ENCODE measurements around the gene FIS1.
A peak's percentile ranks its signal among the peaks of the same experiment; 100 is the strongest.
"Not testable (repeated sequence)": the region's sequence is repeated elsewhere in the genome, so short reads cannot be mapped to it uniquely, and the experiment has no call there.

FIS1 gene

GRCh38 chr7:101212014-101212413 is 32.9 kb downstream of the FIS1 start:
- Mint-ChIP-seq H3K27ac (no peak overlapping the region), H3K27me3 (no peaks in the 10 kb centered on the region), H3K4me1 (peaks cover 9% of the 10 kb centered on the region), H3K4me3 (no peak overlapping the region), H3K9me3 (no peaks in the 10 kb centered on the region), H3K36me3 (peaks cover 13% of the 10 kb centered on the region)
- DNase-seq (ENCODE audit: low spot score in 2 of 2) (no peak), ATAC-seq (ENCODE audit: low read depth) (no peak)

GRCh38 chr7:101211501-101211900 is 33.4 kb downstream of the FIS1 start:
- DNase-seq (ENCODE audit: low spot score in 2 of 2) (no peak), ATAC-seq (ENCODE audit: low read depth) (no peak)
- Mint-ChIP-seq H3K27me3 (no peaks in the 10 kb centered on the region), H3K27ac (no peak overlapping the region), H3K9me3 (no peaks in the 10 kb centered on the region), H3K4me3 (no peak overlapping the region), H3K4me1 (peaks cover 6% of the 10 kb centered on the region), H3K36me3 (peaks cover 15% of the 10 kb centered on the region)

DNA sequence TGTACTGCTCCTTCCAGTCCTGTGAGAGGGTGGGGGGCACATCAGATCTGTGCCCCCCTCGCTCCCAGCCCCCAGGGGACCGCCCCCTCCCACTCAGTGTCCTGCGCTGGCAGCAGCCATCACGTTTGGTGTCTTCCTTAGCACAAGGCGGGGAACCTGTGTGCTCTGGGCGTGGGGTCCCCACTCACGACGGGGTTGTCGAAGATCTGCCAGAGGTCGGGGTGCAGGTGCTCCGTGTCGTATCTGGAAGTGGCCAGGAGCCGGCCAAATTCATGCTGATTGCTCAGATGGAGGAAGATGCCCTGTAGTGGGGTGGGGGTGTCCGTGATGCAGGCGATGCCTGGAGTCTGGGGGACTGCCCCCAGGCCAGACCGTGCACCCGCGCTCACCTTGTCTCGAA is 34.7 kb downstream of the FIS1 start:
- H3K4me1 Mint-ChIP-seq = peaks cover 3% of the 10 kb centered on the region
- no peak for DNase-seq (ENCODE audit: low spot score in 2 of 2)
- peaks cover 19% of the 10 kb centered on the region for H3K36me3 Mint-ChIP-seq
- no peak for ATAC-seq (ENCODE audit: low read depth)
- H3K9me3 Mint-ChIP-seq = no peaks in the 10 kb centered on the region
- no peaks in the 10 kb centered on the region for H3K27me3 Mint-ChIP-seq
- H3K27ac Mint-ChIP-seq = no peak overlapping the region
- no peak overlapping the region for H3K4me3 Mint-ChIP-seq

- peaks cover 15% of the 10 kb centered on the region for H3K36me3 Mint-ChIP-seq
- H3K4me3 Mint-ChIP-seq = no peak overlapping the region
- H3K4me1 Mint-ChIP-seq = peaks cover 4% of the 10 kb centered on the region
- no peak for DNase-seq (ENCODE audit: low spot score in 2 of 2)
- H3K9me3 Mint-ChIP-seq = no peaks in the 10 kb centered on the region
- no peaks in the 10 kb centered on the region for H3K27me3 Mint-ChIP-seq
- H3K27ac Mint-ChIP-seq = no peak overlapping the region
- no peak for ATAC-seq (ENCODE audit: low read depth)
Measured at GRCh38 chr7:101208794-101209193, 36.1 kb downstream of the FIS1 start.

DNA sequence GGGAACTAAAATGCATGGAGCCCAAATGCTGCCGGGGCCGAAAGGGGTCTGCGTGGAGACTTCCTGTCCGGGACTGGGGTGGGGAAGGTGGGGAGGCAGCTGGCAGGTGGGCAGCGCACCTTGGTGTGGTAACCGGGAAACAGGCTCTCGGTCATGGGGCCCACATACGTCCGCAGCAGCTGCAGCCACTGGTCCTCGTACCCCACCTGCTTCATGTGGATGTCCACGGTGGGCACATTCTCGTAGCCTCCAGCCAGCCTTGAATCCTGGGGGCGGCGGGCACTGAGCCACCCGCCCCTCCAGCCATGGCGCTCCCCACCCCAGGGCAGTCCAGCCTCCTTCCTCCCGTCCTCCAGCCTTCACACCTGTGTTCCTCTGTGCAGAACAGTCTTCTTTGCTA is 37.4 kb downstream of the FIS1 start:
- Mint-ChIP-seq H3K27me3 (no peaks in the 10 kb centered on the region), H3K4me1 (peaks cover 13% of the 10 kb centered on the region), H3K27ac (no peak overlapping the region), H3K9me3 (no peaks in the 10 kb centered on the region), H3K4me3 (no peak overlapping the region), H3K36me3 (peaks cover 15% of the 10 kb centered on the region)
- ATAC-seq (ENCODE audit: low read depth) (no peak), DNase-seq (ENCODE audit: low spot score in 2 of 2) (no peak)

DNA sequence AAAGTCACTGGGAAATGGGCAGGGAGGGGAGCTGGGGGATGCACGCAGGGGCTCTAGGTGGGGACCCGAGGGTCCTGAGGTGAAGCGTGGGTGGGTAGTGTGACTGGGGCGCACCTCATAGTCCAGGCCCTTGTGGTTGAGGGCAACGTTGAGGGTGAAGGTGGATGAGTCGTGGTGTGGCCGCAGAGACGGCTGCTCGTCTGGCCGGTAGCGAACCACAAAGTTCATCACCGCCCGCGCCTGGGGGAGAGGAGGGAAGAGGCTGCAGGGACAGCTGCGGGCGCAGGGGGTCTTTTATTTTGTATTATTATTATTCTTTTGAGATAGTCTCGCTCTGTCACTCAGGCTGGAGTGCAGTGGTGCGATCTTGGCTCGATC is 38.2 kb downstream of the FIS1 start:
- ATAC-seq (ENCODE audit: low read depth) (no peak), DNase-seq (ENCODE audit: low spot score in 2 of 2) (no peak)
- Mint-ChIP-seq H3K36me3 (peaks cover 15% of the 10 kb centered on the region), H3K4me3 (no peak overlapping the region), H3K4me1 (peaks cover 14% of the 10 kb centered on the region), H3K9me3 (no peaks in the 10 kb centered on the region), H3K27me3 (peaks cover under 1% of the 10 kb centered on the region), H3K27ac (no peak overlapping the region)

DNA sequence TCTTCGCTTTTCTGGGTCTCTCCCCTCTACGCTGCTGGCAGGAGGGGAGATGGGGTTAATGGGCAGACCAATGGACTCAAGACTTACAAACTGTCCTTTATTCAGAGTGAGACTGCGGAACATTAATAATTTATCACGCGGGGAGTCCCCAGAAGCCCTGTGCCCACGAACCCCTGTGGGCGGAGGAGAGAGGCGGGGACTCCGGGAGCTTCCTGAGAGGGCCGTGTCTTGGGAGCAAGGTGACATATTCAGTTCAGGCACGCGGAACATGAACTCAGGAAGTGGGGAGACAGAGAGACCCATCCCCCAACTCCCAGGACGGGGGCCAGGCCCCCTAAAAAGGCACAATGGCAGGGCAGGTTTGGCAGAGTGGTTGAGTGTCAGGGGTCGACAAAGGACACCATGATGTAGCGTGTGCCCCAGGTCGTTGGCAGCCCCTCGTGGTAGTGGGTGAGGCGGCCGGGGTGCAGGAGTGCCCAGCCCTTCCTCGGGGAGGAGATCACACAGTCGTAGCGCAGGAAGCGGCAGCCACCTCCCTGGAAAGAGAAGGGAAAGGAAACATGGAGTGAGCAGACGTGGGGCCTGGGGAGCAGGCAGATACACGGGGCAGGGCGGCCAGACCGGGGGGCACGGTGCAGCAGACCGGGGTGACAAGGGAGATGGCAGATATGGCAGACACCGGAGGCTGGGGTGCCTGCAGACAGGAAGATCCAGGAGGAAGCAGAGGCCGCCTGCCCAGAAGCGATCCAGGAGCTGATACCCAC is 38.8 kb downstream of the FIS1 start:
- Mint-ChIP-seq H3K4me1 (peaks cover 16% of the 10 kb centered on the region), H3K9me3 (no peaks in the 10 kb centered on the region), H3K4me3 (no peak overlapping the region), H3K27ac (no peak overlapping the region), H3K27me3 (peaks cover 2% of the 10 kb centered on the region), H3K36me3 (peaks cover 15% of the 10 kb centered on the region)
- no peak for ATAC-seq (ENCODE audit: low read depth)
- DNase-seq (ENCODE audit: low spot score in 2 of 2) = no peak

DNA sequence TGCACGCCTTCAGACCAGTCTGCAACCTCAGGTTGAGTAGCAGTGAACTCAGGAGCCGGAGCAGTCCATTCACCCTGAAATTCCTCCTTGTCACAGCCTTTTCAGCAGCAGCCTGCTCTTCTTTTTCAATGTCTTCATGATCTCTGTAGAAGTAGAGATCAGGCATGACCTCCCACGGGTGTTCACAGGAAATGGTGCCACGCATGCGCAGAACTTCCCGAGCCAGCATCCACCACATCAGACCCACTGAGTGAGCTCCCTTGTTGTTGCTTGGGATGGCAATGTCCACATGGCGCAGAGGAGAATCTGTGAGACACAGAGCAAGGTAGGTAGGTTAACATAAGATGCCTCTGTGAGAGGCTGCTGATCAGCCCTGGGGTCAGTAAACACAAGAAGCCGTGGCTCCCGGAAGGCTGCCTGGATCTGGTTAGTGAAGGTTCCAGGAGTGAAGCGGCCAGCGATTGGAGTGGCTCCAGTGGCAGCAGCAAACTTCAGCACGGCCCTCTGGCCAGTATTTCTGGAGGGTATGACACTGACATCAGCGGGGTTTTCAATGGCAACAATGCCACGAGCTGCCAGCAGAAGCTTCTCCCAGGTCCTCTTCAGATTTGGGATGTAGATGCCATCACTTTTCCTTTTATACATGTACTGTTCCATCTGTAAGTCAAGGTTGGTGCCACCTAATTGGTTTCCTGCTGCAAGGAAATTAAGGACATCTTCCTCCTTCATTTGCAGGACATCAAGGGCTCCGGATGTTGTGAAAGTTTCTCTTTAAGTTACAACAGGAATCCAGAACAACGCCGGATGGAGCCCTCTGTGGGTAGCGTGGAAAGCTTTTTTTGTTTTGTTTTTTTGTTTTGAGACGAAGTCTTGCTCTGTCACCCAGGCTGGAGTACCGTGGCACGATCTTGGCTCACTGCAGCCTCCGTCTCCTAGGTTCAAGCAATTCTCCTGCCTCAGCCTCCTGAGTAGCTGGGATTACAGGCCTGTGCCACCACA is 40.8 kb downstream of the FIS1 start:
- H3K36me3 Mint-ChIP-seq = peaks cover 12% of the 10 kb centered on the region
- not testable (repeated sequence) for ATAC-seq (ENCODE audit: low read depth); DNase-seq (ENCODE audit: low spot score in 2 of 2); H3K9me3 Mint-ChIP-seq; H3K27ac Mint-ChIP-seq
- peaks cover 17% of the 10 kb centered on the region for H3K4me1 Mint-ChIP-seq
- H3K4me3 Mint-ChIP-seq = peak overlapping the region; percentile 56
- peaks cover 10% of the 10 kb centered on the region for H3K27me3 Mint-ChIP-seq

DNA sequence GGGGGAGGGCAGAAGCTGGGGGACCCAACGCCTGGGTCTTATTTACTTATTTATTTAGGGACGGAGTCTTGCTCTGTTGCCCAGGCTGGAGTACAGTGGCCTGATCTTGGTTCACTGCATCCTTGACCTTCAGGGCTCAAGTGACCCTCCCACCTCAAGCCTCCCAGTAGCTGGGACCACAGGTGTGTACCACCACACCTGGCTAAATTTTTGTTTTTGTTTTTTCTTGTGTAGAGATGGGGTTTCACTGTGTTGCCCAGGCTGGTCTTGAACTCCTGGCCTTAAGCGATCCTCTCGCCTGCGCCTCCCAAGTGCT is 42.3 kb downstream of the FIS1 start:
- Mint-ChIP-seq H3K27me3 (peaks cover 10% of the 10 kb centered on the region), H3K27ac (no peak overlapping the region), H3K4me3 (no peak overlapping the region), H3K4me1 (peaks cover 15% of the 10 kb centered on the region), H3K36me3 (peaks cover 10% of the 10 kb centered on the region), H3K9me3 (no peaks in the 10 kb centered on the region)
- ATAC-seq (ENCODE audit: low read depth) = no peak
- no peak for DNase-seq (ENCODE audit: low spot score in 2 of 2)

DNA sequence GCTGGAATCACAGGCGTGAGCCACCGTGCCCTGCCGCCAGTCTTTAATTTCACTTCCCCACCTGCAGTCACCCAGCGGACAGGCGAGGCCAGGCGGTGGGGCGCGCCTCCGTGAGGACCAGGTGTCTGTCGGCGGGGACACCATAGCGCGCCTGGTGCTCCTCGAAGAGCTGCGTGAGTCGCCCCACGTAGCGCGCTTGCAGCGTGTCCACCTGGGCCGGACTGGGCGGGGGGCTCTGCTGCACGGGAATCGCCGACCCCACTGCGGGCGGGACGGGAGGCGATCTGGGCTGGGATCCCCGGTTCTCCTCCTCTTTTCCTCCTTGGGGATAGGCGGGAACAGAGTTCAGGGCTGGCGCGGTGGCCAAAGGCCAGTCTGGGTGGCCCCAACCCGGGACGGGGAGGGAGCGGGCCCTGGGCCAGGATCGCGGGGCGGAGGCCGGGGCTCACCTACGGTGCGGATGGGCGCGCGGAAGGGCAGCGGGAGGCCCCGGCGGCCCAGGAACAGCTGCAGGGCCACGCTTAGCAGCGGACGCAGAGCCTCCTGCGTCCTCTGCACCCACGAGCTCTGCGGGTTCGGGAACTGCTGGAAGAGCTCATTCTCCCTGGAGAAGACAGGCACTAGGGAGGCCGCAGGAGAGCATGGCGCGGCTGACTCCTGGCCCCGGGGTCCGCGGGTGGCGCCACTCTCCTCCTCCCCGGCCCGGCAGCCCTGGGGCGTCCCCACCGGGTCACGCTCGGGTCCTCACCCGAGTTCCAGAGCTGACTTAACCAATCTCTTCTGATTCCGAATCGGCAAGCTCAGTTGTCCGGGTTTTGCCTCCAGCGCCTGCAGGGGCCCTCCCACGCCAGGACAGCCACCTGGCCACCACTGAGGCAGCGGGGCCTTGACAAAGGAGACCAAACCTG is 42.9 kb downstream of the FIS1 start:
- H3K36me3 Mint-ChIP-seq = peaks cover 10% of the 10 kb centered on the region
- H3K27me3 Mint-ChIP-seq = peaks cover 10% of the 10 kb centered on the region
- no peak overlapping the region for H3K27ac Mint-ChIP-seq
- ATAC-seq (ENCODE audit: low read depth) = peak; percentile 86
- H3K9me3 Mint-ChIP-seq = no peaks in the 10 kb centered on the region
- H3K4me3 Mint-ChIP-seq = peak overlapping the region; percentile 50
- no peak for DNase-seq (ENCODE audit: low spot score in 2 of 2)
- peaks cover 15% of the 10 kb centered on the region for H3K4me1 Mint-ChIP-seq

DNA sequence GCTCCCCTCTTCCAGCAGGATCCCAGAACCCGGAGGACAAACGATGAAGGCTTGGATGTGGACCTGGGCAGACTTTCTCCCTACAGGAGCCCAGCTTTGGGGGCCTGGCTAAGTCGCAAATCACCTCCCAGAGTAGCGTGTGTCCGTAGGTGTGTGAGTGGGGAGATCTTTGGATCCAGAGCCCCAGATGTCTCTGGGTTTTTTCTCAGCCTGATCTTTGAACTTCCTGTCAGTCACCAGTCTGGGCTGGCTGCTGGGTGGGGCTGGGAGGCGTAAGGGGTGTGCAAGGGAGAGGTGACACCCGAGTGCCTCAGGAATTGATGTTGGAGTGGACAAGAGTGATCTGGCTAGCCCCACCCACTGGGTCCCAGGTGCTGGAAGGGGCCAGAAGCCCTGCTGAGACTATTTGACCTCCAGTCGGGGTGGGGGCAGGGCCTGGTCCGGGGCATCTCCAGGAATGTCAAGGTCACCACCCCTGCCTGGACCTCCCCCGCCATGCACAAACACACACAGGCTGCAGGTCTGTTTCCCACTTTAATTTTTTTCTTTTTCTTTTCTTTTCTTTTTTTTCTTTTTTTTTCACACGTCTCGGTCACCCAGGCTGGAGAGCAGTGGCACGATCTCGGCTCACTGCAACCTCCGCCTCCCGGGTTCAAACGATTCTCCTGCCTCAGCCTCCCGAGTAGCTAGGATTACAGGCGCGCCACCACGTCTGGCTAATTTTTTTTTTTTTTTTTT is 43.9 kb downstream of the FIS1 start, which contains the start of gene MOGAT3:
MOGAT3 (minus strand) TSS at position 175 of the 738 bp plus-strand sequence. CDS start 182 bp downstream, outside the sequence.
- Mint-ChIP-seq H3K27ac (no peak within 1 kb of the TSS), H3K4me1 (peaks cover 15% of the 10 kb centered on the region), H3K36me3 (peaks cover 4% of the 10 kb centered on the region), H3K9me3 (no peaks in the 10 kb centered on the region), H3K27me3 (peaks cover 11% of the 10 kb centered on the region), H3K4me3 (peak within 1 kb of the TSS; percentile 50)
- ATAC-seq (ENCODE audit: low read depth) = no peak
- DNase-seq (ENCODE audit: low spot score in 2 of 2) = no peak

GRCh38 chr7:101200504-101200861 is 44.4 kb downstream of the FIS1 start:
- peaks cover 1% of the 10 kb centered on the region for H3K36me3 Mint-ChIP-seq
- H3K4me1 Mint-ChIP-seq = peaks cover 15% of the 10 kb centered on the region
- no peak for DNase-seq (ENCODE audit: low spot score in 2 of 2)
- H3K9me3 Mint-ChIP-seq = no peaks in the 10 kb centered on the region
- ATAC-seq (ENCODE audit: low read depth) = no peak
- no peak overlapping the region for H3K27ac Mint-ChIP-seq
- no peak overlapping the region for H3K4me3 Mint-ChIP-seq
- H3K27me3 Mint-ChIP-seq = peaks cover 14% of the 10 kb centered on the region

DNA sequence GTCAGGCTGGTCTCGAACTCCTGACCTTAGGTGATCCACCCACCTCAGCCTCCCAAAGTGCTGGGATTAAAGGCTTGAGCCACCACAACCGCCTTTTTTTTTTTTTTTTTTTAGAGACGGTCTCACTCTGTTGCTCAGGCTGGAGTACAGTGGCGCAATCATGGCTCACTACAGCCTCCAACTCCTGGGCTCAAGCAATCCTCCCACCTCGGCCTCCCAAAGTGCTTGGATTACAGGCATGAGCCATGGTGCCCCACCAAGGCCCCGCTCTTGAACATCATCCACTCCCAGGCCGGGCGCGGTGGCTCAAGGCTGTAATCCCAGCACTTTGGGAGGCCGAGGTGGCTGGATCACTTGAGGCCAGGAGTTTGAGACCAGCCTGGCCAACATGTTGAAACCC is 45.4 kb downstream of the FIS1 start:
- not testable (repeated sequence) for DNase-seq (ENCODE audit: low spot score in 2 of 2); H3K27ac Mint-ChIP-seq; H3K36me3 Mint-ChIP-seq; ATAC-seq (ENCODE audit: low read depth); H3K9me3 Mint-ChIP-seq; H3K4me3 Mint-ChIP-seq
- Mint-ChIP-seq H3K27me3 (peaks cover 14% of the 10 kb centered on the region), H3K4me1 (peaks cover 15% of the 10 kb centered on the region)
